Neural cell (in vitro differentiated cells): ENCODE results near the gene ITGBL1. TPM values are rescaled to one million over a fixed set of nuclear protein-coding genes. Genes with fewer than 3 reads are reported as not detected.

Source experiments
- H2AFZ ChIP-seq: fragments of 200-600, 300-800 bp; sonication (generic), shearing (Covaris generic); 2 replicates; pipeline ENCODE4 v1.6.0; 2014; ENCODE audit warnings: low read depth, mild to moderate bottlenecking, antibody characterized with exemption, low read length, moderate library complexity
- H3F3A ChIP-seq: fragments of 200-600 bp; shearing (Covaris generic); 2 replicates; pipeline ENCODE4 v1.6.1; 2016; ENCODE audit warnings: mild to moderate bottlenecking, moderate library complexity, mixed read lengths, antibody characterized with exemption, low read length; ENCODE audit not compliant: insufficient read depth, poor library complexity, severe bottlenecking
- H3K27ac ChIP-seq: fragments of 200-600, 300-800 bp; sonication (generic), shearing (Covaris generic); 2 replicates; pipeline ENCODE4 v1.5.1; 2014; ENCODE audit warnings: mild to moderate bottlenecking, low read length, moderate library complexity
- H3K27me3 ChIP-seq: fragments of 300-800, 200-600 bp; sonication (generic), shearing (Covaris generic); 2 replicates; pipeline ENCODE4 v1.6.0; 2014; ENCODE audit warnings: mild to moderate bottlenecking, low read depth, low read length, moderate library complexity; ENCODE audit not compliant: insufficient read depth
- H3K36me3 ChIP-seq: fragments of 300-800, 200-600 bp; sonication (generic), shearing (Covaris generic); 2 replicates; pipeline ENCODE4 v1.5.1; 2014; ENCODE audit warnings: mild to moderate bottlenecking, antibody characterized with exemption, low read length, moderate library complexity; ENCODE audit not compliant: insufficient read depth
- H3K4me2 ChIP-seq: fragments of 300-800, 200-600 bp; sonication (generic), shearing (Covaris generic); 2 replicates; pipeline ENCODE4 v1.6.0; 2014; ENCODE audit warnings: mild to moderate bottlenecking, low read length
- H3K4me3 ChIP-seq: fragments of 300-800, 200-600 bp; sonication (generic), shearing (Covaris generic); 2 replicates; pipeline ENCODE4 v1.5.1; 2014; ENCODE audit warnings: mild to moderate bottlenecking, low read length, moderate library complexity
- H3K79me2 ChIP-seq: fragments of 200-600 bp; shearing (Covaris generic); replicated peaks from 2 replicates; pipeline ENCODE4 v1.6.0; 2014; ENCODE audit warnings: mild to moderate bottlenecking, low read length, moderate library complexity; ENCODE audit not compliant: insufficient read depth
- H3K9ac ChIP-seq: fragments of 300-800, 200-600 bp; sonication (generic), shearing (Covaris generic); 2 replicates; pipeline ENCODE4 v1.6.1; 2016; ENCODE audit warnings: mild to moderate bottlenecking, low read length, mixed read lengths
- H3K9me2 ChIP-seq: fragments of 200-600 bp; shearing (Covaris generic); 2 replicates; pipeline ENCODE4 v1.6.1; 2016; ENCODE audit warnings: mild to moderate bottlenecking, low read length, mixed read lengths; ENCODE audit not compliant: insufficient read depth
- H3K9me3 ChIP-seq: fragments of 200-600, 300-800 bp; sonication (generic), shearing (Covaris generic); 2 replicates; pipeline ENCODE4 v1.6.1; 2016; ENCODE audit warnings: mild to moderate bottlenecking, mixed run types, low read length, moderate library complexity, mixed read lengths
- H4K20me1 ChIP-seq: fragments of 200-600 bp; shearing (Covaris generic); 2 replicates; pipeline ENCODE4 v1.6.1; 2016; ENCODE audit warnings: mild to moderate bottlenecking, mixed run types; ENCODE audit not compliant: insufficient read depth
- EP300 ChIP-seq: fragments of 450-650 bp; conservative IDR thresholded peaks from 2 replicates; pipeline ENCODE4 v1.6.1; 2014; ENCODE audit warnings: antibody characterized with exemption, mild to moderate bottlenecking, moderate library complexity; ENCODE audit not compliant: poor library complexity, severe bottlenecking
- EZH2 ChIP-seq: fragments of 200-600, 300-800 bp; shearing (Covaris generic), sonication (generic); IDR thresholded peaks from 2 replicates; pipeline ENCODE4 v1.6.1; 2014; ENCODE audit warnings: antibody characterized with exemption, low read length, borderline replicate concordance, mild to moderate bottlenecking; ENCODE audit not compliant: insufficient read depth, poor library complexity, severe bottlenecking
- MXI1 ChIP-seq: fragments of 450-650 bp; conservative IDR thresholded peaks from 2 replicates; pipeline ENCODE4 v1.6.1; 2014; ENCODE audit warnings: antibody characterized with exemption, mild to moderate bottlenecking; ENCODE audit not compliant: poor library complexity, severe bottlenecking
- POLR2AphosphoS5 ChIP-seq: IDR thresholded peaks from 2 replicates; pipeline ENCODE4 v1.6.1; 2012
- RAD21 ChIP-seq: fragments of 450-650 bp; conservative IDR thresholded peaks from 2 replicates; pipeline ENCODE4 v1.6.1; 2014; ENCODE audit warnings: antibody characterized with exemption, mild to moderate bottlenecking, moderate library complexity
- REST ChIP-seq: IDR thresholded peaks from 2 replicates; pipeline ENCODE4 v1.6.1; 2012; ENCODE audit warnings: borderline replicate concordance
- SMC3 ChIP-seq: fragments of 450-650 bp; conservative IDR thresholded peaks from 2 replicates; pipeline ENCODE4 v1.6.1; 2014; ENCODE audit warnings: antibody characterized with exemption, mild to moderate bottlenecking, moderate library complexity; ENCODE audit not compliant: poor library complexity
- TAF1 ChIP-seq: IDR thresholded peaks from 2 replicates; pipeline ENCODE4 v1.6.1; 2012; ENCODE audit warnings: low read depth
- polyA plus RNA-seq: library from polyadenylated mRNA; depleted of rRNA; stranded (reverse); fragments of >200 nt; gene quantifications from 2 replicates; pipeline ENCODE4 v1.2.3, GENCODE V29; 2014
- TF ChIP-seq, protein P1 (sequence below): fragments of 450-650 bp; IDR thresholded peaks from 2 replicates; pipeline ENCODE4 v1.5.1; 2014; ENCODE audit warnings: antibody characterized with exemption, mild to moderate bottlenecking, moderate library complexity; ENCODE audit not compliant: poor library complexity, severe bottlenecking

The ITGBL1 gene
- polyA plus RNA-seq, 1 donor from 2014 or later: 0.46 TPM

DNA sequence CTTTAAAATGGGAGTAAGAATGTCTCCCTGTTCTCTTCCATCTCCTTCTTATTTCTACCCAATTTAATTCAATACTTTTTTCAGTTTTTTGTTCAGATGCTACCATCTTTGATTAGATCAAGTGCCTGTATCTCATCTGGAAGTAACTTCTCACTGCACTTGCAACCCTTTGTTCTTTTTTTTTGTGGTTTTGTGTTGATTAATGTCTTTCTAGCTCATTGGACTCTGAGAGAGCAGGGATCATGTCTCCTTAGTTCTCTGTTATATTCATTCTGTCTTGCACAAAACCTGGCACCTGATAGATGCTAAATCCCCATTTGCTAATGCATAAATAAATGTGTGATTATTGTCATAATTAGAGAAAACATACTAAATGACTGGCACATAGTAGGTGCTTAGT, 834 bp upstream of the ITGBL1 start:
- no peak overlapping the region for H3K4me3 ChIP-seq
- no peaks in the 10 kb centered on the region for H4K20me1 ChIP-seq
- no peaks in the 10 kb centered on the region for H3K27me3 ChIP-seq
- no peaks in the 10 kb centered on the region for H3K9me3 ChIP-seq
- no peaks in the 10 kb centered on the region for H3F3A ChIP-seq
- TF ChIP-seq SMC3 (no peak), RAD21 (no peak)
- no peaks in the 10 kb centered on the region for H3K36me3 ChIP-seq
- no peak overlapping the region for H3K27ac ChIP-seq
- H3K79me2 ChIP-seq: no peaks in the 10 kb centered on the region
- no peaks in the 10 kb centered on the region for H3K9me2 ChIP-seq
- no peak overlapping the region for H3K9ac ChIP-seq
- H2AFZ ChIP-seq: no peak overlapping the region
- H3K4me2 ChIP-seq: no peak overlapping the region

DNA sequence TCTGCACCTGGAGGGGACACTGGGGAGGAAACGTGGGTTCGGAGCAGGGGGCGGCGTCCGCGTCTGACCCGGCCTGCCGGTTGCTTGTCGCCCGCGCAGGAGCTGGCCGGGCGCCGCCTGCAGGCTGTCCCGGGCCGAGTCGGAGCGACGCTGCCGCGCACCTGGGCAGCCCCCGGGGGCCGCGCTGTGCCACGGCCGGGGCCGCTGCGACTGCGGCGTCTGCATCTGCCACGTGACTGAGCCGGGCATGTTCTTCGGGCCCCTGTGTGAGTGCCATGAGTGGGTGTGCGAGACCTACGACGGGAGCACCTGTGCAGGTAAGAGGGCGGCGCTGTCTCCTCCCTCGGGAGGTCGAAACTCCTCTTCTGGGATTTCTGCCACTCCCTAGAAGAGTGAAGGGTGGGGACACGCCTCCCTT, 1.3 kb downstream of the ITGBL1 start:
- Histone ChIP-seq H3K79me2 (no peaks in the 10 kb centered on the region), H4K20me1 (no peaks in the 10 kb centered on the region), H3K9me3 (no peaks in the 10 kb centered on the region), H2AFZ (no peak overlapping the region), H3K9ac (no peak overlapping the region), H3F3A (no peaks in the 10 kb centered on the region), H3K4me2 (no peak overlapping the region), H3K27me3 (no peaks in the 10 kb centered on the region), H3K4me3 (no peak overlapping the region), H3K36me3 (no peaks in the 10 kb centered on the region), H3K9me2 (no peaks in the 10 kb centered on the region), H3K27ac (no peak overlapping the region)
- no peak for TF ChIP-seq EZH2
- no peak for TF ChIP-seq SMC3
- TF ChIP-seq RAD21: no peak
- TF ChIP-seq REST: no peak
- no peak for TF ChIP-seq POLR2AphosphoS5
- TF ChIP-seq EP300: no peak
- TF ChIP-seq TAF1: no peak
- TF ChIP-seq, protein P1, sequence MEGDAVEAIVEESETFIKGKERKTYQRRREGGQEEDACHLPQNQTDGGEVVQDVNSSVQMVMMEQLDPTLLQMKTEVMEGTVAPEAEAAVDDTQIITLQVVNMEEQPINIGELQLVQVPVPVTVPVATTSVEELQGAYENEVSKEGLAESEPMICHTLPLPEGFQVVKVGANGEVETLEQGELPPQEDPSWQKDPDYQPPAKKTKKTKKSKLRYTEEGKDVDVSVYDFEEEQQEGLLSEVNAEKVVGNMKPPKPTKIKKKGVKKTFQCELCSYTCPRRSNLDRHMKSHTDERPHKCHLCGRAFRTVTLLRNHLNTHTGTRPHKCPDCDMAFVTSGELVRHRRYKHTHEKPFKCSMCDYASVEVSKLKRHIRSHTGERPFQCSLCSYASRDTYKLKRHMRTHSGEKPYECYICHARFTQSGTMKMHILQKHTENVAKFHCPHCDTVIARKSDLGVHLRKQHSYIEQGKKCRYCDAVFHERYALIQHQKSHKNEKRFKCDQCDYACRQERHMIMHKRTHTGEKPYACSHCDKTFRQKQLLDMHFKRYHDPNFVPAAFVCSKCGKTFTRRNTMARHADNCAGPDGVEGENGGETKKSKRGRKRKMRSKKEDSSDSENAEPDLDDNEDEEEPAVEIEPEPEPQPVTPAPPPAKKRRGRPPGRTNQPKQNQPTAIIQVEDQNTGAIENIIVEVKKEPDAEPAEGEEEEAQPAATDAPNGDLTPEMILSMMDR: no peak

DNA sequence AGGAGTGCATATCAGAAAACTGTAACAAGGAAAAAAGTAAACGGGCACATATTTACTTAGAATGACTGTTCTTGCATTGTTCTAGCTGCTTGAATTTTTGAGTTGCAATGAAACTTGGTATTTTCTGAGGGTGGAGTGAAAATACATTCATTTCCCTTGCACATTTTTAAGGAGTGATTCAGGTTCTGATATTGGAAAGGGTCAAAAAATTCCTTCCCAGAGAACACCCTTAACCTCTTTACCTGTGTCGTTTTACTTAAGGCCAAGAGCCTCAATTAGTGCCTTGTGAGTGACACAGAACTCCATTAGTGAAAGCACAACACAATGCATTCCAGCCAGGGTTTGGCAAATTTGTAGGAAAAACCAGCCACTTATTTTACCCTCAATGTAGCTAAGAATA, 2.3 kb downstream of the ITGBL1 start:
- no peak overlapping the region for H3K4me3 ChIP-seq
- H3K27ac ChIP-seq: no peak overlapping the region
- TF ChIP-seq, protein P1: no peak
- TF ChIP-seq SMC3 (no peak), POLR2AphosphoS5 (no peak), RAD21 (no peak), REST (no peak), TAF1 (no peak), EZH2 (no peak), MXI1 (no peak), EP300 (no peak)
- no peak overlapping the region for H3K4me2 ChIP-seq
- H3K36me3 ChIP-seq: no peaks in the 10 kb centered on the region
- H3K27me3 ChIP-seq: no peaks in the 10 kb centered on the region
- H4K20me1 ChIP-seq: no peaks in the 10 kb centered on the region
- H3F3A ChIP-seq: no peaks in the 10 kb centered on the region
- no peak overlapping the region for H3K9ac ChIP-seq
- no peaks in the 10 kb centered on the region for H3K79me2 ChIP-seq
- H3K9me2 ChIP-seq: no peaks in the 10 kb centered on the region
- no peaks in the 10 kb centered on the region for H3K9me3 ChIP-seq
- no peak overlapping the region for H2AFZ ChIP-seq
